B cell (primary cell): ENCODE data around the gene RNPEP. TPM values are rescaled to one million over a fixed set of nuclear protein-coding genes. Genes with fewer than 3 reads are reported as not detected.

ENCODE experiments used
- ATAC-seq: fragments of 200-7000 bp; cut with Tn5 transposase; one replicate; pipeline ENCODE4 v1.10.0; 2021; ENCODE audit warnings: low read depth, mild to moderate bottlenecking, moderate number of reproducible peaks, moderate library complexity
- CTCF ChIA-PET: fragments of 350-600 bp; sonication (Branson Sonifier 250); formaldehyde crosslinking; loops from one replicate; lab custom pipeline; 2021; ENCODE audit warnings: antibody characterized with exemption, inconsistent platforms; lab: Charles Lee
- POLR2A ChIA-PET: fragments of 350-600 bp; sonication (Branson Sonifier 250); formaldehyde crosslinking; loops from one replicate; lab custom pipeline; 2021; ENCODE audit warnings: antibody characterized with exemption; lab: Charles Lee
- DNase-seq: peaks from one replicate; pipeline ENCODE4 v3.0.0; 2013
- H2AFZ ChIP-seq: 2 replicates; pipeline ENCODE4 v1.6.1; 2012; ENCODE audit warnings: mild to moderate bottlenecking, low read depth, low read length; ENCODE audit not compliant: insufficient read depth, poor library complexity, severe bottlenecking
- H3K27ac ChIP-seq, 2 donors: 1 replicate in 1 of 2; 2 replicates in 1 of 2; pipeline ENCODE4 v1.5.1; 2012 to 2013; ENCODE audit warnings: low read length in 2 of 2, mild to moderate bottlenecking in 2 of 2, moderate library complexity in 1 of 2
- H3K27me3 ChIP-seq, 4 experiments: fragments of 200-600 bp in 1 of 4; sonication (generic) in 1 of 4; replicated peaks in 1 of 4; 1 replicate in 2 of 4; 2 replicates in 2 of 4; pipeline versions ENCODE4 v1.6.1 to v1.7.0; 2013 to 2016; ENCODE audit warnings: low read length in 3 of 4, mild to moderate bottlenecking in 2 of 4, mixed read lengths in 1 of 4, moderate library complexity in 1 of 4; ENCODE audit not compliant: insufficient read depth in 4 of 4, control insufficient read depth in 3 of 4; ENCODE audit errors: control extremely low read depth in 1 of 4
- H3K36me3 ChIP-seq, 2 experiments: replicated peaks in 1 of 2; 1 replicate in 1 of 2; 2 replicates in 1 of 2; pipeline versions ENCODE4 v1.6.1 to v1.7.1; 2013; ENCODE audit warnings: low read length in 1 of 2; ENCODE audit not compliant: insufficient read depth in 2 of 2, control insufficient read depth in 1 of 2; ENCODE audit errors: control extremely low read depth in 1 of 2, extremely low read depth in 1 of 2
- H3K4me1 ChIP-seq, 2 donors: fragments of 200-600 bp in 1 of 2; sonication (generic) in 1 of 2; 1 replicate in 1 of 2; 2 replicates in 1 of 2; pipeline versions ENCODE4 v1.5.1 to v1.6.1; 2013 to 2017; ENCODE audit warnings: low read length in 2 of 2; ENCODE audit not compliant: control insufficient read depth in 2 of 2, insufficient read depth in 2 of 2
- H3K4me2 ChIP-seq: replicated peaks from 2 replicates; pipeline ENCODE3; 2012; ENCODE audit warnings: mild to moderate bottlenecking, low read depth, low read length; ENCODE audit not compliant: poor library complexity, severe bottlenecking
- H3K4me3 ChIP-seq, 5 experiments: fragments of 200-600 bp in 1 of 5; sonication (generic) in 1 of 5; 1 replicate in 3 of 5; 2 replicates in 2 of 5; pipeline versions ENCODE4 v1.5.1 to v1.7.0; 2011 to 2016; ENCODE audit warnings: low read length in 4 of 5, mild to moderate bottlenecking in 4 of 5, low read depth in 2 of 5, control low read depth in 1 of 5, moderate library complexity in 1 of 5; ENCODE audit not compliant: insufficient read depth in 1 of 5; ENCODE audit errors: control extremely low read depth in 1 of 5, extremely low read depth in 1 of 5
- H3K79me2 ChIP-seq: fragments of 200-600 bp; sonication (generic); one replicate; pipeline ENCODE4 v1.6.0; 2016; ENCODE audit warnings: low read length; ENCODE audit not compliant: control insufficient read depth, insufficient read depth
- H3K9ac ChIP-seq: fragments of 200-600 bp; sonication (generic); 2 replicates; pipeline ENCODE4 v1.6.1; 2017; ENCODE audit warnings: mild to moderate bottlenecking, low read length, moderate library complexity
- H3K9me3 ChIP-seq, 3 donors: one replicate each; pipeline versions ENCODE4 v1.6.1 to v1.7.1; 2013; ENCODE audit warnings: low read length in 2 of 3; ENCODE audit not compliant: control insufficient read depth in 2 of 3, insufficient read depth in 1 of 3; ENCODE audit errors: control extremely low read depth in 1 of 3
- H4K20me1 ChIP-seq: 2 replicates; pipeline ENCODE4 v1.6.0; 2012; ENCODE audit warnings: mild to moderate bottlenecking, low read length; ENCODE audit not compliant: insufficient read depth, control insufficient read depth, poor library complexity, severe bottlenecking
- H3K27ac Mint-ChIP-seq: one replicate; pipeline ENCODE4 v1.8.0; 2021; ENCODE audit warnings: mixed read lengths
- H3K27me3 Mint-ChIP-seq: one replicate; pipeline ENCODE4 v1.8.0; 2021; ENCODE audit warnings: mixed read lengths
- H3K4me1 Mint-ChIP-seq: one replicate; pipeline ENCODE4 v1.8.0; 2021; ENCODE audit warnings: mixed read lengths
- H3K4me3 Mint-ChIP-seq: one replicate; pipeline ENCODE4 v1.8.0; 2021; ENCODE audit warnings: mixed read lengths
- H3K9me3 Mint-ChIP-seq: one replicate; pipeline ENCODE4 v1.8.0; 2022; ENCODE audit warnings: mixed read lengths; ENCODE audit not compliant: insufficient read depth
- CTCF ChIP-seq: fragments of 200-600 bp; IDR thresholded peaks from one replicate; pipeline ENCODE4 v1.8.0; 2022; ENCODE audit warnings: antibody characterized with exemption, mild to moderate bottlenecking
- EZH2 ChIP-seq: IDR thresholded peaks from 2 replicates; pipeline ENCODE4 v1.6.1; 2012; ENCODE audit warnings: borderline replicate concordance, low read depth, mild to moderate bottlenecking, moderate library complexity, low read length; ENCODE audit not compliant: insufficient read depth, poor library complexity, severe bottlenecking
- WGBS: methylation state at CpG from one replicate; pipeline ENCODE4 v1.1.5; 2013; ENCODE audit warnings: missing lambda C conversion rate; ENCODE audit not compliant: insufficient coverage; 5-methylcytosine and 5-hydroxymethylcytosine counted together
- intact Hi-C: fragments of 100-400 bp; cut with micrococcal nuclease; formaldehyde crosslinking; loops from one replicate; pipeline ENCODE4 v1.10.0; 2022
- polyA plus RNA-seq: library from polyadenylated mRNA; depleted of rRNA; stranded (reverse); fragments of >200 nt; gene quantifications from 2 replicates; pipeline ENCODE4 v1.2.3, GENCODE V29; 2012
- total RNA-seq, 2 donors: library from RNA; stranded (reverse); fragments of 120-200 nt in 1 of 2; gene quantifications; 1 replicate in 1 of 2; 2 replicates in 1 of 2; pipeline versions ENCODE4 v1.2.3 to v1.2.4, GENCODE V29; 2013 to 2022

The RNPEP gene
- total and polyA plus RNA-seq, 2 donors (not counting 1 experiment from before 2014, with no cell fraction given), result 28.9 to 42.9 TPM

- WGBS, result 92% methylated on average over 2 of the region's 9 CpGs
- TF ChIP-seq CTCF, result no peak
- no peak for TF ChIP-seq EZH2
- no peak overlapping the region for H3K27ac ChIP-seq
- H3K79me2 ChIP-seq, result no peaks in the 10 kb centered on the region
- no peaks in the 10 kb centered on the region for H3K36me3 ChIP-seq
- no peak overlapping the region for H3K4me3 ChIP-seq
- ATAC-seq (no peak), DNase-seq (no peak)
- POLR2A ChIA-PET, result no interaction called here
- no peak overlapping the region for H3K9ac ChIP-seq
- no peaks in the 10 kb centered on the region for H3K4me1 ChIP-seq
- H3K4me3 Mint-ChIP-seq, result no peak overlapping the region
- CTCF ChIA-PET, result no interaction called here
- no peaks in the 10 kb centered on the region for H3K9me3 ChIP-seq
- no peak overlapping the region for H3K27ac Mint-ChIP-seq
- H3K27me3 Mint-ChIP-seq, result peaks cover 8% of the 10 kb centered on the region
- no peaks in the 10 kb centered on the region for H3K9me3 Mint-ChIP-seq
- H3K4me1 Mint-ChIP-seq, result no peaks in the 10 kb centered on the region
- no peaks in the 10 kb centered on the region for H4K20me1 ChIP-seq
- no peak overlapping the region for H2AFZ ChIP-seq
- intact Hi-C loops, result no loop called here
- H3K27me3 ChIP-seq, result no peaks in the 10 kb centered on the region
- no peak overlapping the region for H3K4me2 ChIP-seq
These were observed 54.3 kb downstream of the RNPEP start for GRCh38 chr1:202036595-202037387.

- Histone ChIP-seq H4K20me1 (no peaks in the 10 kb centered on the region), H3K27me3 (no peaks in the 10 kb centered on the region), H3K4me3 (no peak overlapping the region), H3K4me2 (no peak overlapping the region), H3K9me3 (no peaks in the 10 kb centered on the region), H3K4me1 (no peaks in the 10 kb centered on the region), H3K9ac (no peak overlapping the region), H2AFZ (no peak overlapping the region), H3K79me2 (no peaks in the 10 kb centered on the region), H3K36me3 (no peaks in the 10 kb centered on the region), H3K27ac (no peak overlapping the region)
- Mint-ChIP-seq H3K9me3 (no peaks in the 10 kb centered on the region), H3K27me3 (peaks cover 8% of the 10 kb centered on the region), H3K4me1 (no peaks in the 10 kb centered on the region), H3K4me3 (no peak overlapping the region), H3K27ac (no peak overlapping the region)
- intact Hi-C loops, result no loop called here
- DNase-seq (no peak), ATAC-seq (no peak)
- TF ChIP-seq CTCF (no peak), EZH2 (no peak)
- ChIA-PET POLR2A (no interaction called here), CTCF (no interaction called here)
- WGBS, result 93% methylated on average over 4 of the region's 4 CpGs
These were observed 55.4 kb downstream of the RNPEP start for GRCh38 chr1:202037706-202038296.
